ENCODE measurements around the gene TMEM178B.

Gene TMEM178B

DNA sequence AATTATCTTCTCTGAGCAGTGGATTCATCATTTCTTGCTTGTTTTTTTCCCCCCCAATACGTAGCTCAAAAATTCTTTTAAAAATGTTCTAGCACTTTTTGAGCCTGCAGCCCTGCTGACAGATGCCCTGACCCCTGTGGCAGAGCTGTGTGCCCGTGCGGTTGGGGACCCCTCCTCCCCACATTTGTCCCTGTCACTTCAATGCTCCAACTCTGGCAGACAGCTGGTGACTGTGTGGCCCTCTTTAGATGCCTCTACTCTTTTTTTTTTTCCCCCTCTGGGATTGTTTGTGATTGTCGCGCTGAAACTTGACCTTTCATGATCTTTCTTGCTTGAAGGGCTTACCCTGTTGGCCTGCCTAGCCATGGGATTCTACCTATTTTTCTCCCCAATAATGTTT, 214.1 kb downstream of the TMEM178B start:
- TF ChIP-seq, protein P1, sequence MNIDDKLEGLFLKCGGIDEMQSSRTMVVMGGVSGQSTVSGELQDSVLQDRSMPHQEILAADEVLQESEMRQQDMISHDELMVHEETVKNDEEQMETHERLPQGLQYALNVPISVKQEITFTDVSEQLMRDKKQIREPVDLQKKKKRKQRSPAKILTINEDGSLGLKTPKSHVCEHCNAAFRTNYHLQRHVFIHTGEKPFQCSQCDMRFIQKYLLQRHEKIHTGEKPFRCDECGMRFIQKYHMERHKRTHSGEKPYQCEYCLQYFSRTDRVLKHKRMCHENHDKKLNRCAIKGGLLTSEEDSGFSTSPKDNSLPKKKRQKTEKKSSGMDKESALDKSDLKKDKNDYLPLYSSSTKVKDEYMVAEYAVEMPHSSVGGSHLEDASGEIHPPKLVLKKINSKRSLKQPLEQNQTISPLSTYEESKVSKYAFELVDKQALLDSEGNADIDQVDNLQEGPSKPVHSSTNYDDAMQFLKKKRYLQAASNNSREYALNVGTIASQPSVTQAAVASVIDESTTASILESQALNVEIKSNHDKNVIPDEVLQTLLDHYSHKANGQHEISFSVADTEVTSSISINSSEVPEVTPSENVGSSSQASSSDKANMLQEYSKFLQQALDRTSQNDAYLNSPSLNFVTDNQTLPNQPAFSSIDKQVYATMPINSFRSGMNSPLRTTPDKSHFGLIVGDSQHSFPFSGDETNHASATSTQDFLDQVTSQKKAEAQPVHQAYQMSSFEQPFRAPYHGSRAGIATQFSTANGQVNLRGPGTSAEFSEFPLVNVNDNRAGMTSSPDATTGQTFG (tag by site-specific recombination; IDR thresholded peaks at IDR 0.05; ENCODE audit: borderline replicate concordance) = no peak
- TF ChIP-seq ZNF629 (tag by site-specific recombination; IDR thresholded peaks at IDR 0.05) = no peak
- no peak for TF ChIP-seq ZNF426 (tag by site-specific recombination; IDR thresholded peaks at IDR 0.05)
- no peak for TF ChIP-seq KLF16 (tag by site-specific recombination; IDR thresholded peaks at IDR 0.05)
- TF ChIP-seq REPIN1 (tag by site-specific recombination; IDR thresholded peaks at IDR 0.05; ENCODE audit: low read depth) = no peak
- TF ChIP-seq YY1 (tag by site-specific recombination; IDR thresholded peaks at IDR 0.05) = no peak
- TF ChIP-seq ZNF560 (tag by site-specific recombination; IDR thresholded peaks at IDR 0.05; ENCODE audit: borderline replicate concordance) = no peak
- CTCF ChIA-PET = interaction anchor here (0.6 kb wide), 1 partner anchor 1043 kb away, joined by 4 read pairs; no protein-coding TSS in a partner anchor
- no peak overlapping the region for H3K4me3 ChIP-seq (ENCODE audit: low read depth, low read length)
- no peak overlapping the region for H3K27ac ChIP-seq (ENCODE audit: extremely low read depth, low read depth, low read length)
- no peaks in the 10 kb centered on the region for H3K4me1 ChIP-seq (ENCODE audit: control insufficient read depth, insufficient read depth, low read length)
- no peaks in the 10 kb centered on the region for H3K36me3 ChIP-seq (ENCODE audit: control insufficient read depth in 2 of 2, insufficient read depth in 1 of 2, low read length in 2 of 2)
- POLR2A ChIA-PET = no interaction called here
- no peaks in the 10 kb centered on the region for H3K9me3 ChIP-seq (ENCODE audit: control insufficient read depth, insufficient read depth, low read depth, low read length)

DNA sequence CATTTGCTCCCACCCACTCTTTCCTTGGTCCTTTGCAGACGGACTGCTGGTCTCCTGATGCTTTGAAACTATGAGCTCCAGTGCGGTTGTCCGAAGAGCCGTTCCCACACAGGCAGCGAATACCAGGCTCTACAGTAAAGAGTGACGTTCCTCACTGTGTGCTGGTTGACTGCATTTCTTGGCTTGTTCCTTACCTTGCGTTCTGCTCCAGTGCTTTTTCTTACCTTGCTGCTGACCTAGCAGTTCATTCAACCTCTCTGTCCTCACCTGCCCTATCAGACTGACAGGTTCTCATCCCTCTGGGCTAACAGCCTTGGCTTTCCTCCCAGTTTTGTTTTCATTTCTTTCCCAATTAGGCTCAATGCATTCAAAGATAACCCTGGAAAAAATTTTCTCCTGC, 214.8 kb downstream of the TMEM178B start:
- Histone ChIP-seq H3K4me3 (ENCODE audit: low read depth, low read length) (no peak overlapping the region), H3K27ac (ENCODE audit: extremely low read depth, low read depth, low read length) (no peak overlapping the region), H3K36me3 (ENCODE audit: control insufficient read depth in 2 of 2, insufficient read depth in 1 of 2, low read length in 2 of 2) (no peaks in the 10 kb centered on the region), H3K4me1 (ENCODE audit: control insufficient read depth, insufficient read depth, low read length) (no peaks in the 10 kb centered on the region), H3K9me3 (ENCODE audit: control insufficient read depth, insufficient read depth, low read depth, low read length) (no peaks in the 10 kb centered on the region)
- ChIA-PET POLR2A (interaction anchor here (0.7 kb wide), 1 partner anchor 10 kb away, joined by 4 read pairs; no protein-coding TSS in a partner anchor), CTCF (no interaction called here)
- TF ChIP-seq HOXA7 (CRISPR knock-in tag; IDR thresholded peaks at IDR 0.05; ENCODE audit: borderline replicate concordance) (no peak), ZBTB21 (tag by site-specific recombination; IDR thresholded peaks at IDR 0.05) (no peak), ZEB2 (tag by site-specific recombination; IDR thresholded peaks at IDR 0.05) (no peak), OSR2 (tag by site-specific recombination; IDR thresholded peaks at IDR 0.05) (no peak)

DNA sequence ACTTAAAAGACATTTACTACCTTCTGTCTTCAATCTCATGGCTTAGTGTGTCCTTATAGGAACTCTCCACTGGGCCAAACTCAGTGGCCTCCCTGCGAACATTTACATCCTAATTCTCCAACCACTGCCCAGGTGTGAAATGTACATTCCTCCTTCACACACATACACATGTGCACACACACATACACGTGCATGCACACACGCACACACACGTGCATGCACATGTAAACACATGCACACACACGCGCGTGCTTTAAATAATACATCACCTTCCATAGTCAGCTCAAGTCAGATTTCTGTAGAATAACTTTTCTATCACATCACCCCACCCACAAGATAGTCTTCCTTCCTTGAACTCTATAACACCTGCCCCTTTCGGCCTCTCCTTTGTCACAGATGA, 216.5 kb downstream of the TMEM178B start:
- Histone ChIP-seq H3K4me1 (ENCODE audit: control insufficient read depth, insufficient read depth, low read length) (no peaks in the 10 kb centered on the region), H3K27ac (ENCODE audit: extremely low read depth, low read depth, low read length) (no peak overlapping the region), H3K36me3 (ENCODE audit: control insufficient read depth in 2 of 2, insufficient read depth in 1 of 2, low read length in 2 of 2) (no peaks in the 10 kb centered on the region), H3K4me3 (ENCODE audit: low read depth, low read length) (no peak overlapping the region), H3K9me3 (ENCODE audit: control insufficient read depth, insufficient read depth, low read depth, low read length) (no peaks in the 10 kb centered on the region)
- POLR2A ChIA-PET = no interaction called here
- CTCF ChIA-PET = interaction anchor here (0.6 kb wide), 1 partner anchor 29 kb away, joined by 4 read pairs; no protein-coding TSS in a partner anchor
- TF ChIP-seq, protein P2, sequence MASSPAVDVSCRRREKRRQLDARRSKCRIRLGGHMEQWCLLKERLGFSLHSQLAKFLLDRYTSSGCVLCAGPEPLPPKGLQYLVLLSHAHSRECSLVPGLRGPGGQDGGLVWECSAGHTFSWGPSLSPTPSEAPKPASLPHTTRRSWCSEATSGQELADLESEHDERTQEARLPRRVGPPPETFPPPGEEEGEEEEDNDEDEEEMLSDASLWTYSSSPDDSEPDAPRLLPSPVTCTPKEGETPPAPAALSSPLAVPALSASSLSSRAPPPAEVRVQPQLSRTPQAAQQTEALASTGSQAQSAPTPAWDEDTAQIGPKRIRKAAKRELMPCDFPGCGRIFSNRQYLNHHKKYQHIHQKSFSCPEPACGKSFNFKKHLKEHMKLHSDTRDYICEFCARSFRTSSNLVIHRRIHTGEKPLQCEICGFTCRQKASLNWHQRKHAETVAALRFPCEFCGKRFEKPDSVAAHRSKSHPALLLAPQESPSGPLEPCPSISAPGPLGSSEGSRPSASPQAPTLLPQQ (tag by site-specific recombination; IDR thresholded peaks at IDR 0.05) = no peak
- TF ChIP-seq SP2 (tag by site-specific recombination; IDR thresholded peaks at IDR 0.05) = no peak
- no peak for TF ChIP-seq ZNF571 (tag by site-specific recombination; IDR thresholded peaks at IDR 0.05)
- no peak for TF ChIP-seq ZNF404 (tag by site-specific recombination; IDR thresholded peaks at IDR 0.05)
- TF ChIP-seq ZNF768 (tag by site-specific recombination; IDR thresholded peaks at IDR 0.05) = no peak
- no peak for TF ChIP-seq ZNF354C (tag by site-specific recombination; IDR thresholded peaks at IDR 0.05; ENCODE audit: borderline replicate concordance, low read depth)
- no peak for TF ChIP-seq REPIN1 (tag by site-specific recombination; IDR thresholded peaks at IDR 0.05; ENCODE audit: low read depth)
- TF ChIP-seq HOXC10 (CRISPR knock-in tag; IDR thresholded peaks at IDR 0.05) = no peak
- no peak for TF ChIP-seq ZNF623 (tag by site-specific recombination; IDR thresholded peaks at IDR 0.05)
- TF ChIP-seq ZFP3 (tag by site-specific recombination; IDR thresholded peaks at IDR 0.05; ENCODE audit: low read depth) = no peak
- TF ChIP-seq, protein P3, sequence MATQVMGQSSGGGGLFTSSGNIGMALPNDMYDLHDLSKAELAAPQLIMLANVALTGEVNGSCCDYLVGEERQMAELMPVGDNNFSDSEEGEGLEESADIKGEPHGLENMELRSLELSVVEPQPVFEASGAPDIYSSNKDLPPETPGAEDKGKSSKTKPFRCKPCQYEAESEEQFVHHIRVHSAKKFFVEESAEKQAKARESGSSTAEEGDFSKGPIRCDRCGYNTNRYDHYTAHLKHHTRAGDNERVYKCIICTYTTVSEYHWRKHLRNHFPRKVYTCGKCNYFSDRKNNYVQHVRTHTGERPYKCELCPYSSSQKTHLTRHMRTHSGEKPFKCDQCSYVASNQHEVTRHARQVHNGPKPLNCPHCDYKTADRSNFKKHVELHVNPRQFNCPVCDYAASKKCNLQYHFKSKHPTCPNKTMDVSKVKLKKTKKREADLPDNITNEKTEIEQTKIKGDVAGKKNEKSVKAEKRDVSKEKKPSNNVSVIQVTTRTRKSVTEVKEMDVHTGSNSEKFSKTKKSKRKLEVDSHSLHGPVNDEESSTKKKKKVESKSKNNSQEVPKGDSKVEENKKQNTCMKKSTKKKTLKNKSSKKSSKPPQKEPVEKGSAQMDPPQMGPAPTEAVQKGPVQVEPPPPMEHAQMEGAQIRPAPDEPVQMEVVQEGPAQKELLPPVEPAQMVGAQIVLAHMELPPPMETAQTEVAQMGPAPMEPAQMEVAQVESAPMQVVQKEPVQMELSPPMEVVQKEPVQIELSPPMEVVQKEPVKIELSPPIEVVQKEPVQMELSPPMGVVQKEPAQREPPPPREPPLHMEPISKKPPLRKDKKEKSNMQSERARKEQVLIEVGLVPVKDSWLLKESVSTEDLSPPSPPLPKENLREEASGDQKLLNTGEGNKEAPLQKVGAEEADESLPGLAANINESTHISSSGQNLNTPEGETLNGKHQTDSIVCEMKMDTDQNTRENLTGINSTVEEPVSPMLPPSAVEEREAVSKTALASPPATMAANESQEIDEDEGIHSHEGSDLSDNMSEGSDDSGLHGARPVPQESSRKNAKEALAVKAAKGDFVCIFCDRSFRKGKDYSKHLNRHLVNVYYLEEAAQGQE (tag by site-specific recombination; IDR thresholded peaks at IDR 0.05) = no peak
- TF ChIP-seq, protein P4, sequence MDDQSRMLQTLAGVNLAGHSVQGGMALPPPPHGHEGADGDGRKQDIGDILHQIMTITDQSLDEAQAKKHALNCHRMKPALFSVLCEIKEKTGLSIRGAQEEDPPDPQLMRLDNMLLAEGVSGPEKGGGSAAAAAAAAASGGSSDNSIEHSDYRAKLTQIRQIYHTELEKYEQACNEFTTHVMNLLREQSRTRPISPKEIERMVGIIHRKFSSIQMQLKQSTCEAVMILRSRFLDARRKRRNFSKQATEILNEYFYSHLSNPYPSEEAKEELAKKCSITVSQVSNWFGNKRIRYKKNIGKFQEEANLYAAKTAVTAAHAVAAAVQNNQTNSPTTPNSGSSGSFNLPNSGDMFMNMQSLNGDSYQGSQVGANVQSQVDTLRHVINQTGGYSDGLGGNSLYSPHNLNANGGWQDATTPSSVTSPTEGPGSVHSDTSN (CRISPR knock-in tag; IDR thresholded peaks at IDR 0.05) = no peak
